ENCODE data around the gene POLR3G.

DNA sequence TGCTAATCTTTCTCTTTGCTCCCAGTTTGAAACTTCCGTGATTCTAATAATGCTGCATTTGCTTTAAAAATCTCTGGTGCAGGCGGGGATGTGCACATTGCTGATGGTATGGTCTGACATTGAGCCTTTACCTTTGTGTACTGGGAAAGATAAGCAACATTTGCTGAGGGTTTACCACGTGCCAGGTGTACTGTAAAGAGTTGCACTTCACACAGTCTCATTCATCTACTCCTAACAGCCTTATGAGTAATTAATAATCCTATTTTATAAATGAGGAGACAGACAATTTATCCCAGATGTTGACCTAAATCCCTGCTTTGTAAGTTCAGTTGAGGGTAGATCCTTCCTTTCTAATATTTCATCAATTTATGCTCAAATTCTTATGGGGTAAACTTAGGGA is 83.2 kb downstream of the POLR3G start:
- TF ChIP-seq POLR2AphosphoS5 (IDR thresholded peaks at IDR 0.05; ENCODE audit: low read depth, low read length) (no peak), SIN3A (IDR thresholded peaks at IDR 0.05; ENCODE audit: borderline replicate concordance, insufficient read depth, low read depth, low read length) (no peak)
- TF ChIP-seq, protein P1, sequence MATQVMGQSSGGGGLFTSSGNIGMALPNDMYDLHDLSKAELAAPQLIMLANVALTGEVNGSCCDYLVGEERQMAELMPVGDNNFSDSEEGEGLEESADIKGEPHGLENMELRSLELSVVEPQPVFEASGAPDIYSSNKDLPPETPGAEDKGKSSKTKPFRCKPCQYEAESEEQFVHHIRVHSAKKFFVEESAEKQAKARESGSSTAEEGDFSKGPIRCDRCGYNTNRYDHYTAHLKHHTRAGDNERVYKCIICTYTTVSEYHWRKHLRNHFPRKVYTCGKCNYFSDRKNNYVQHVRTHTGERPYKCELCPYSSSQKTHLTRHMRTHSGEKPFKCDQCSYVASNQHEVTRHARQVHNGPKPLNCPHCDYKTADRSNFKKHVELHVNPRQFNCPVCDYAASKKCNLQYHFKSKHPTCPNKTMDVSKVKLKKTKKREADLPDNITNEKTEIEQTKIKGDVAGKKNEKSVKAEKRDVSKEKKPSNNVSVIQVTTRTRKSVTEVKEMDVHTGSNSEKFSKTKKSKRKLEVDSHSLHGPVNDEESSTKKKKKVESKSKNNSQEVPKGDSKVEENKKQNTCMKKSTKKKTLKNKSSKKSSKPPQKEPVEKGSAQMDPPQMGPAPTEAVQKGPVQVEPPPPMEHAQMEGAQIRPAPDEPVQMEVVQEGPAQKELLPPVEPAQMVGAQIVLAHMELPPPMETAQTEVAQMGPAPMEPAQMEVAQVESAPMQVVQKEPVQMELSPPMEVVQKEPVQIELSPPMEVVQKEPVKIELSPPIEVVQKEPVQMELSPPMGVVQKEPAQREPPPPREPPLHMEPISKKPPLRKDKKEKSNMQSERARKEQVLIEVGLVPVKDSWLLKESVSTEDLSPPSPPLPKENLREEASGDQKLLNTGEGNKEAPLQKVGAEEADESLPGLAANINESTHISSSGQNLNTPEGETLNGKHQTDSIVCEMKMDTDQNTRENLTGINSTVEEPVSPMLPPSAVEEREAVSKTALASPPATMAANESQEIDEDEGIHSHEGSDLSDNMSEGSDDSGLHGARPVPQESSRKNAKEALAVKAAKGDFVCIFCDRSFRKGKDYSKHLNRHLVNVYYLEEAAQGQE (IDR thresholded peaks at IDR 0.05; ENCODE audit: insufficient read depth in 1 of 2, low read depth in 2 of 2, low read length in 1 of 2): no peak
- TF ChIP-seq, protein P2, sequence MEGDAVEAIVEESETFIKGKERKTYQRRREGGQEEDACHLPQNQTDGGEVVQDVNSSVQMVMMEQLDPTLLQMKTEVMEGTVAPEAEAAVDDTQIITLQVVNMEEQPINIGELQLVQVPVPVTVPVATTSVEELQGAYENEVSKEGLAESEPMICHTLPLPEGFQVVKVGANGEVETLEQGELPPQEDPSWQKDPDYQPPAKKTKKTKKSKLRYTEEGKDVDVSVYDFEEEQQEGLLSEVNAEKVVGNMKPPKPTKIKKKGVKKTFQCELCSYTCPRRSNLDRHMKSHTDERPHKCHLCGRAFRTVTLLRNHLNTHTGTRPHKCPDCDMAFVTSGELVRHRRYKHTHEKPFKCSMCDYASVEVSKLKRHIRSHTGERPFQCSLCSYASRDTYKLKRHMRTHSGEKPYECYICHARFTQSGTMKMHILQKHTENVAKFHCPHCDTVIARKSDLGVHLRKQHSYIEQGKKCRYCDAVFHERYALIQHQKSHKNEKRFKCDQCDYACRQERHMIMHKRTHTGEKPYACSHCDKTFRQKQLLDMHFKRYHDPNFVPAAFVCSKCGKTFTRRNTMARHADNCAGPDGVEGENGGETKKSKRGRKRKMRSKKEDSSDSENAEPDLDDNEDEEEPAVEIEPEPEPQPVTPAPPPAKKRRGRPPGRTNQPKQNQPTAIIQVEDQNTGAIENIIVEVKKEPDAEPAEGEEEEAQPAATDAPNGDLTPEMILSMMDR (IDR thresholded peaks at IDR 0.05): no peak
